Measurements from ENCODE around the gene TNFRSF17.
"Not testable (repeated sequence)": the region's sequence is repeated elsewhere in the genome, so short reads cannot be mapped to it uniquely, and the experiment has no call there.

GRCh38 chr16:11953576-11953975, 11.4 kb upstream of the TNFRSF17 start:
- TF ChIP-seq CTCF, POLR2A (IDR thresholded peaks at IDR 0.05): not testable (repeated sequence)

Data from tibial nerve (tissue), 3 donors.